GM12873 (cell line): Measurements from ENCODE around the gene CDK16.

ENCODE experiments used
- CTCF ChIP-seq: IDR thresholded peaks from 2 replicates; pipeline ENCODE4 v1.5.1; 2012; ENCODE audit warnings: low read depth, mild to moderate bottlenecking, moderate library complexity, low read length, control low read depth; ENCODE audit not compliant: insufficient read depth; ENCODE audit errors: missing control alignments

Gene CDK16

GRCh38 chrX:47172971-47173792 is 45.3 kb upstream of the CDK16 start:
- no peak for TF ChIP-seq CTCF

GRCh38 chrX:47174376-47174775 is 44.1 kb upstream of the CDK16 start:
- no peak for TF ChIP-seq CTCF

GRCh38 chrX:47174846-47175587 is 43.5 kb upstream of the CDK16 start:
- TF ChIP-seq CTCF: no peak

GRCh38 chrX:47175588-47175980 is 42.9 kb upstream of the CDK16 start:
- TF ChIP-seq CTCF: no peak

GRCh38 chrX:47176101-47176740 is 42.3 kb upstream of the CDK16 start:
- TF ChIP-seq CTCF: no peak

- no peak for TF ChIP-seq CTCF
Measured at GRCh38 chrX:47177079-47177478, 41.4 kb upstream of the CDK16 start.

- no peak for TF ChIP-seq CTCF
Measured at GRCh38 chrX:47178337-47178736, 40.1 kb upstream of the CDK16 start.
